Body of pancreas (tissue), 4 donors: ENCODE measurements around the gene EFCAB11.

ENCODE experiments used
- POLR2A ChIP-seq, 3 donors: fragments of 450-650 bp; IDR thresholded peaks; one replicate each; pipeline ENCODE4 v1.6.1; 2016; ENCODE audit warnings: antibody characterized with exemption in 3 of 3, mild to moderate bottlenecking in 2 of 3
- TF ChIP-seq, protein P1 (sequence below), 7 experiments: fragments of 450-650 bp in 4 of 7; fragments of 200-600 bp in 3 of 7; sonication (generic) in 3 of 7; IDR thresholded peaks; one replicate each; pipeline ENCODE4 v1.5.1; 2016 to 2019; ENCODE audit warnings: antibody characterized with exemption in 7 of 7

DNA sequence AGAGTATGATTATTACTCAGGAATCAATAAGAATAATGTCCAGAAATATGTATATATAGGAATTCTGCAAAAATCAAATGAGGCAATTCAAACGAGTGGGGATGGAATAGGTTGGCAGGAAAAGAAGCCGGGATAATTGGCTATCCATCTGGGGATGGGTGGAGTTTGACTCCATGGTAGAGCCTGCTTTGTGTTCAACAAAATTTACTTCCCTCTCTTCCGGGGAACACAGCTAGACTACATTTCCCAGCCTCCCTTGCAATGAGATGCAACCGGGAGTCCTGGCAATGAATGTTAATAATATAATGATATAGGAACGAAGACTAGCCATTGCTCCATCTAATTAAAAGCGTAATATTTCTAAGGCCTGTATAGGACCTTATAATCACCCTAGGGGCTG lies 146.6 kb downstream of the EFCAB11 start:
- TF ChIP-seq POLR2A (IDR thresholded peaks at IDR 0.05): no peak
- TF ChIP-seq, protein P1, sequence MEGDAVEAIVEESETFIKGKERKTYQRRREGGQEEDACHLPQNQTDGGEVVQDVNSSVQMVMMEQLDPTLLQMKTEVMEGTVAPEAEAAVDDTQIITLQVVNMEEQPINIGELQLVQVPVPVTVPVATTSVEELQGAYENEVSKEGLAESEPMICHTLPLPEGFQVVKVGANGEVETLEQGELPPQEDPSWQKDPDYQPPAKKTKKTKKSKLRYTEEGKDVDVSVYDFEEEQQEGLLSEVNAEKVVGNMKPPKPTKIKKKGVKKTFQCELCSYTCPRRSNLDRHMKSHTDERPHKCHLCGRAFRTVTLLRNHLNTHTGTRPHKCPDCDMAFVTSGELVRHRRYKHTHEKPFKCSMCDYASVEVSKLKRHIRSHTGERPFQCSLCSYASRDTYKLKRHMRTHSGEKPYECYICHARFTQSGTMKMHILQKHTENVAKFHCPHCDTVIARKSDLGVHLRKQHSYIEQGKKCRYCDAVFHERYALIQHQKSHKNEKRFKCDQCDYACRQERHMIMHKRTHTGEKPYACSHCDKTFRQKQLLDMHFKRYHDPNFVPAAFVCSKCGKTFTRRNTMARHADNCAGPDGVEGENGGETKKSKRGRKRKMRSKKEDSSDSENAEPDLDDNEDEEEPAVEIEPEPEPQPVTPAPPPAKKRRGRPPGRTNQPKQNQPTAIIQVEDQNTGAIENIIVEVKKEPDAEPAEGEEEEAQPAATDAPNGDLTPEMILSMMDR (IDR thresholded peaks at IDR 0.05): no peak
